HG02943 (cell line): ENCODE results near the gene AKAP9.
"Not testable (repeated sequence)": the region's sequence is repeated elsewhere in the genome, so short reads cannot be mapped to it uniquely, and the experiment has no call there.

Experiments used
- ATAC-seq: cut with Tn5 transposase; IDR thresholded peaks from one replicate; pipeline ENCODE4 v1.9.1; 2021; ENCODE audit warnings: mild to moderate bottlenecking, low read depth, moderate library complexity; ENCODE audit not compliant: unreplicated experiment

Gene AKAP9

DNA sequence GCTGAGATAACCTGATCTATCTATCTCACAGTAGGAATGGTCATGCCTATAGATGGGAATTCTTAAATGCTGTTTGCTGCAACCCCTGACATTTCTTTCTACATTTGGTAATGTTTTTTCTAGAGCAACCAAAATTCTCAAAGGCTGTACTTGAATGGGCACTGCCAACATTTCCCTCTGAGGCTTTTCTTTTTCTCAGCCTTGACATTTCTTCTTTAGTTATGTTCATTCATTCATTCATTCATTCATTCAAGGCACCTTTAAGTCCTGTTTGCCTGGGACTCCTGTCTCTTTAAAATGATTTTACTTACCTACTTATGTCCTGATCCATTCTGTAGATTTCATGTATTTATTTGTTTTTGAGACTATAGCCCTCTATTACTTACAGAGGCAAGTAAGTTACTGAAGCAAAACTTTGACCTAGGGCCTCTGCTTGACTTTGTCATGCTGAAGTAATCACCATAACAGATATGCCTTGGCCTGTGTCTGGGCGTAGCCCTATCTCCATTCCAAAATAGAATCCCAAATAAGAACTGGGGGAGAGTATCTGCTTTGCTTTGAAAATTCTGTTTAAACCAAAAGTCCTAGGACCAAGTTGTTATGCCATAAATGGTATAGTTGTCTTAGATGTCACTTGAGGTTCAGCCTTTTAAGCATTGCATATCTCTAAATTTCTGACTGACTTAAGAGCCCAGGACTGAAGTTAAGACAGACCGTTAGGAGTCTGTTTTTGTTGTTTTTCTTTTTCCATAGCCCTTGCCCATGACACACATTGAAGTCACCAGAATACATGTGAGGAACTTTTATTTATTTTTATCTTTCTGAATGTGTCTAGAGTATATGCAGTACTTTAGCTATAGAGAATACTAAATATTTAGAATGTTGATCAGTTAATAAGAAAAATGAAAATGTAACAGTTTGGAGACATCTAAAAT, 59.2 kb downstream of the AKAP9 start:
- no peak for ATAC-seq

DNA sequence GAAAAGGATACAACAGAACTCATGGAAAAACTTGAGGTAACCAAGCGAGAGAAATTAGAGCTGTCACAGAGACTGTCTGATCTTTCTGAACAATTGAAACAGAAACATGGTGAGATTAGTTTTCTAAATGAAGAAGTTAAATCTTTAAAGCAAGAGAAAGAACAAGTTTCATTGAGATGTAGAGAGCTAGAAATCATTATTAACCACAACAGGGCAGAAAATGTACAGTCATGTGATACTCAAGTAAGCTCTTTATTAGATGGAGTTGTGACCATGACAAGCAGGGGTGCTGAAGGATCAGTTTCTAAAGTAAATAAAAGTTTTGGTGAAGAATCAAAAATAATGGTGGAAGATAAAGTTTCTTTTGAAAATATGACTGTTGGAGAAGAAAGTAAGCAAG, 62.1 kb downstream of the AKAP9 start:
- ATAC-seq = no peak

DNA sequence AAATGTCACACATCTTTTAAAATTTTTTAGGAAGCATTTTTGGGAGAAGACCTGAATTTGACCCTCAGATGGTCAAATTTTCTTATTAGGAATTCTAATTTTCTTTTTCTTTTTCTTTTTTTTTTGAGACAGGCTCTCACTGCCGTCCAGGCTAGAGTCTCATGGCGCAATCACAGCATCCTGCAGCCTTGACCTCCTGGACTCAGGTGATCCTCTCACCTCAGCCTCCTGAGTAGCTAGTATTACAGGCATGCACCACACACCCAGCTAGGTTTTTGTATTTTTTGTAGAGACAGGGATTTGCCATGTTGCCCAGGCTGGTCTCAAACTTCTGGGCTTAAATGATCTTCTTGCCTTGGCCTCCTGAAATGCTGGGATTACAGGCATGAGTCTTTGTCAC, 65.4 kb downstream of the AKAP9 start:
- ATAC-seq = no peak

DNA sequence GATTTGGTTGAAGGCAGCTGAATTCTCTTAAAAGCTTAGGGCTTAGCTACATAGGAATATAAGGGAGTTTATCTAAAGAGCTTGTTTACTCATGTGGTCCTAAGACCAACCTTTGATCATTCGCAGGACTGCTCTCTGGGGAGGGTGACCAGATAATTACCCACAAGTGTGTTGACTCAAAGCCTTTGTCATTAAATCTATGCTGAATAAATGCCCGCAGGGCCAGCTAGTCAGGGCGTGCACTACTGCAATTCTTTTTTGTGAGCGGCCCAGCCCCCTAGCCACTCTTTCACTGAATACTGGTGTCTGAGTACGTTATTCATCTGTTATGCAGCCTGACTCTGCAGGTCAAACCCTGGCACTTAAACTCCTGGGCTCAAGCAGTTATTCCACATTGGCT, 69.6 kb downstream of the AKAP9 start:
- ATAC-seq = no peak

DNA sequence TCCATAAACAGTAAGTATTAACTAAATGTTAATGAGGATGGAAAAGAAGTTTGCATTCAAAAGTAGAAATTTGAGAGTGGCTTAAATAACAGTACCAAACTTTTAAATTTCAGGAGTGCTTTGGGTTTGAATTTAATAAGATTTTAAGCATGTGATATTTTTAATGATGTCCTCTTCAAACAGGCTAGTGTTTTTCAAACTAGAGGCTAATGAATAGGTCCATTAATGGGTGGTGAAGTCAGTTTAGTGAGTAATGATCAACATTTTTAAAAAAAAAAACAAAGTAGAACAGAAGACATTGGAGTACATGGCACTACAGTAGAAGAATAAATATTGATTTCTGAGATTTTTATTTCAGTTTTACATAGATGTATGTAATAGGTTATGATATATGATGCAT, 72.9 kb downstream of the AKAP9 start:
- no peak for ATAC-seq

DNA sequence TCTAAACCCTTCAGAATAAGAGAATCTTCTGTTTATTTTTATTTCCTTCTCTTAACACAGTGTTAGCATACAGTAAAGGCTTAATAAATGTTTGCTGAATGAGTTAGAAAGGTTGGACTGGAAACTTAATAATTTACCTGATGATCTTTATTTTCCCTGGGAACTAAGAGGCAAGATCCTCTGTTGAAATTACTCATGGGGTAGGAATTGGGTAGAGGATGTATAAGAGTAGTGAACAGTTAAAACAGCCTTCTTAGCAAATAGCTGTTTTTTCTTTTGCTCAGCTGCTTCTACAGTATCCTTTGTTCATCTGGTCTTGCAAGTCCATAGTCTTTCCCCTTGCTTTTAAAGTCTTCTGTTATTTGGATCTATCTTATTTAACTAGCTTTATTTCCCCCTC, 80.0 kb downstream of the AKAP9 start:
- no peak for ATAC-seq

DNA sequence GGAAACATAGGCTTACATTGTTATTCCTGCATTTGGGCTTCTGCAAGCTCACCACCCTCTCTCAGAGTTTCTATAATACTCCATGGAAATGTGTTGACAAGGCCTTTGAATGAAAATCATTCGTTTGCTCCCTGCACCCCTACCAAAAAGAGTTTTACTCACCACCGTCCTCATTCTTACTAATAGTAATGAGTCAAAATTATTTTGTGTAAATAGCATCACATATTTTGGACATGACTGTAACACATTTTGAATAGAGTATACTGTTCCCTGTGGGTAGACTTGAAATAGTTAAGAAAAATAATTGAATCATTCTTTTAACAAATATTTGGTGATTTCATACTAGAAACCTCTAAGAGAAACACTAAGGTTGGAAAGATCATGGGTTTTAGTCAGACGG, 84.6 kb downstream of the AKAP9 start:
- ATAC-seq = no peak

DNA sequence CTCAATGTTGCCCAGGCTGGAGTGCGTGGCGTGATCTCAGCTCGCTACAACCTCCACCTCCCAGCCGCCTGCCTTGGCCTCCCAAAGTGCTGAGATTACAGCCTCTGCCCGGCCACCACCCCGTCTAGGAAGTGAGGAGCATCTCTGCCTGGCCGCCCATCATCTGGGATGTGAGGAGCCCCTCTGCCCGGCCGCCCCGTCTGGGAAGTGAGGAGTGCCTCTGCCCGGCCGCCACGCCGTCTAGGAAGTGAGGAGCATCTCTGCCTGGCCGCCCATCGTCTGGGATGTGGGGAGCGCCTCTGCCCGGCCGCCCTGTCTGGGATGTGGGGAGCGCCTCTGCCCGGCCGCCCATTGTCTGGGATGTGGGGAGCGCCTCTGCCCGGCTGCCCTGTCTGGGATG, 86.0 kb downstream of the AKAP9 start:
- not testable (repeated sequence) for ATAC-seq

DNA sequence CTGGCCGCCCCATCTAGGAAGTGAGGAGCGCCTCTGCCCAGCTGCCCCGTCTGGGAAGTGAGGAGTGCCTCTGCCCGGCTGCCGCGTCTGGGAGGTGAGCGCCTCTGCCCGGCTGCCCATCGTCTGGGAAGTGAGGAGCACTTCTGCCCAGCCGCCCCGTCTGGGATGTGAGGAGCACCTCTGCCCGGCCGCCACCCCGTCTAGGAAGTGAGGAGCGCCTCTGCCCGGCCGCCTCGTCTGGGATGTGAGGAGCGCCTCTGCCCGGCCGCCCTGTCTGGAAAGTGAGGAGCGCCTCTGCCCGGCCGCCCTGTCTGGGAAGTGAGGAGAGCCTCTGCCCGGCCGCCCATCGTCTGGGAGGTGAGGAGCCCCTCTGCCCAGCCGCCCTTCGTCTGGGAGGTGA, 86.5 kb downstream of the AKAP9 start:
- ATAC-seq = not testable (repeated sequence)

DNA sequence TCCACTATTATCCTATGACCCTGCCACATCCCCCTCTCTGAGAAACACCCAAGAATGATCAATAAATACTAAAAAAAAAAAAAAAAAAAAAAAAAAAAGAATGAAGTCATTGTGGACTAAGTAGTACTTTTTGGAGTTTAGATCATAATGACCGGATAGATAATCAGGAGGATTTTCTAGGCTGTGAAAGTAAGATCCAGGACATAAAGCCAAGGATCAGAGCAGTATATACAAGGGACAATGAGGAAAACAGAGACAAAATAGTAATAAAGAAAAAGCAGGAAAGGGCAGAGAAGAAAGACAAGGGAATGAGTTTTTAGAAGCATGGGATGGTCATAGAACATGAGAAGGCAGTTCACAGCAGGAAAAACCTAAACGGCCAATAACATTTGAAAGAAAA, 87.6 kb downstream of the AKAP9 start:
- no peak for ATAC-seq

DNA sequence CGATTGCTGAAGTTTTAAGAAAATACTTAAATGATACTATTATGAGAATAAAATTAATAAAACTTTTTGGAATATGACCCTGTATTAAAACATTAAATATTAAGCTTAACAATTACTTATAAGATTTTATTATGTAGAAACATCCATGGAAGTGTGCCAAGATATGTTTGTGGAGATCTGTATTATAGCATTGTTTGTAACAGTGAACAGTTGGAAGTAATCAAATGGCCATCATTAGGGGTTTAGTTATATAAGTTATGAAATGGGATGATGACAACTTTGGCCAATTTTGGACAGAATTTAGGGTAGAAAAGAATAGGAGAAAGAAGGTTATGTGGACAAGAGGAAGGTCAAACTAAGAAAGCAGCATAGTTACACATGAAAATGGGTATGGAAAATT, 88.0 kb downstream of the AKAP9 start:
- no peak for ATAC-seq

DNA sequence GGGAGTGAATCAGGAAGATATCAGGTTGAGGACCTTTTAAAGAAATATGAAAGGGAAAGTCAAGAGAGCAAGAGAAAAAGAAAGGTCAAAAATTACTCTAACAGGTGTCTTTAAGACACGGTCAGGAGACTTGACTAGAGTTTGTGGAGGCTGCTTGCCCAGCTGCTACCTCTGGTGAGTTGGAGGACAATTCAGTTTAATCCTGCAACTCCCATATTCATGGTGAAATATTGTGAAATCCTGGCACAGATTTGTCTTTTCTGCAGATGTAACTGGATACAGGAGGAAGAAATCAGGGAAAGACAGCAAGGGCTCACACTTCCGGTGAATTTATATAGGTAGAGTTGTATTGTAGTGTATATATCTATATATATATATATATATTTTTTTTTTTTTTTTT, 93.5 kb downstream of the AKAP9 start:
- ATAC-seq = no peak

DNA sequence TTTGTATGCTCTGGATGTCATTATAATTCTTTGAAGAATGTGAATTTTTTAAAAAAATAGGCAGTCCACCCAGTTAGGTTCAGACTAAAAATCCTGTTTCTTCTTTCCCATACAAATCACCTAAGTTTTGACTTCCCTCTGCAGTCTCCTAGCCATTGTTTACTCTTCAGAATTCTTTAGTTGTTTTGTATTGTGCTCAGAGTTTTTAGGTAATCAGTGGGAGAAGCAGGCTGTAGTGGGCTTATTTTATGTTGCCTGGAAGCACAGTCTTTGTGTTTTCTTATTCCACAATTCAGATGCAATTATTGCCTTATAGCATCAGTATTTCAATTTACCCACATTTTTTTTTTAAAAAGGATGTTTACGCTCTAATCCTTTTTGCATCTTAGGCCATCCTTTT, 94.9 kb downstream of the AKAP9 start:
- ATAC-seq = no peak

DNA sequence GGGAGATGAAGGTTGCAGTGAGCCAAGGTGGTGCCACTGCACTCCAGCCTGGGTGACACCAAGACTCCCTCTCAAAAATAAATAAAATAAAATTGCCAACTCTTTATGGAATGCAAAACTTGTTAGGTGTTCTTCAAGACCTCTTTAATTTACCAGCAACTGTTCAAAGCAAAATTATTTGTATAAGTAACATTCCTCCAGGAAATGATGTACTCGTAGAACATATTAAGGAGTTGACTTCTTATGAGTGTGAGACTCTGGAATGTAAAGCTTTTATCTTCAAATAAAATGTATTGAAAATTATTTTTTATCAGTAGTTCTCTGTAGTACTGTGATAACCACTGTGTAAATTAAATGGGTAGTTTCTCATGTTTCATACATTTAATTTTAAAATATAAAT, 99.2 kb downstream of the AKAP9 start:
- ATAC-seq = no peak

DNA sequence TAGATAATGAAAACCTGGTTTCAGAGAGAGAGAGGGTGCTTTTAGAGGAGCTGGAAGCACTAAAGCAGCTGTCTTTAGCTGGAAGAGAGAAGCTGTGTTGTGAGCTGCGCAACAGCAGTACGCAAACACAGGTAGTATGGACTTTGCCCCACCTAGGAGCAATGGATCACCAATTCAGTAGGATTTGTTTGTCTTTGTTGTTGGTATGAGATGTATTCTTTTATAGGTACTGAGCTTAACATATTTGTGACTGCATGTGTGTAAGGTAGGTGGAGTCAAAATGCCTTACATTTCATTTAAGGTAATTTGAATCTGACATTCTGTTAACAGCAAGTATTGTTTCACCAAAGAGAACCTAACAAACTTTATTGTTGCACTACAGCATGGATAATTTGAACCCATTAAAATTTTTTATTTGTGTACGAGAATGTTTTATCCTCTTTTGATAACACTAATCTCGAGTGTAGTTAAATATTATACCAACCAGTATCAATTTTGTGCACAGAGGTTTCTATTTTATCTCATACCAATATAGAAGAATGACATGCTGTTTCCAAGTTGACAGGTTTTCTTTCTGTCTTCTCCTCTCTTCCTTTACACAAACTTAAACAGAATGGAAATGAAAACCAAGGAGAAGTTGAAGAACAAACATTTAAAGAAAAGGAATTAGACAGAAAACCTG, 101.5 kb downstream of the AKAP9 start:
- ATAC-seq = no peak

DNA sequence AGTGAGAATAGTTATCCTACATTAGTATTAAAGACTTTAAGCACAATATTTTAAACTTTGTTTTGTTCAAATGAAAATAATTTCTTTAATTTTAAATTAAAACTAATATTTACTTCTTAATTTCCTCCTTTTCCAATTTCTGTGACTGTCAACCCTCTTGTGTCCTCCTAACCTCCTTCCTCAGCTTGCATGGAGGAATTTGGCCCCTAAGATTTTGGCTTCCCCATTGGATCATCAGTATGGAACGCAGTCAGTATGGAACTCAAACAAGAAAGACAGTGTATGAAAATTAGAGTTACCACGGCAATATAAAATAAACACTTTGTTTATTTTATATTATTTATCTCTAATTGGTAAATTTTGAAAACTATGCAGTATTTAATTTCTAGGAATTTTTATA, 102.4 kb downstream of the AKAP9 start:
- ATAC-seq = no peak

DNA sequence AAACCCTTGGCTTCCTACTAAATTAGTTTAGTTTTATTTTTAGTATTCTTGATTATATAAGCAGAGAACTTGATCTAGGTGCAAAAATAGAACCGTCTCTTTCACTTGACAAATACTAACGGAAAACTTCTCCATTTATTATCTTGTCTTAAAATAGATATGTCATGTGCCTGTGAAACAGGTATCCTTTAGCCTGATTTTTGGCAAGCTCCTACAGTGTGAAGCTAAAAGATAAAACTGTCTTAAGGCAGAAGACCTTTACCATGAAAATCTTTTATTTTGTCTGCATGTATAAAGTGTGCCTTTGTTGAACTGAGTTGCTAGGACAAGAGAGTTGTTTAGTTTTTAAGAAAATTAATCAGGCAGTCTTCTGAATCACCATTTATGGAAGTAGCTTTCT, 103.0 kb downstream of the AKAP9 start:
- ATAC-seq = no peak

DNA sequence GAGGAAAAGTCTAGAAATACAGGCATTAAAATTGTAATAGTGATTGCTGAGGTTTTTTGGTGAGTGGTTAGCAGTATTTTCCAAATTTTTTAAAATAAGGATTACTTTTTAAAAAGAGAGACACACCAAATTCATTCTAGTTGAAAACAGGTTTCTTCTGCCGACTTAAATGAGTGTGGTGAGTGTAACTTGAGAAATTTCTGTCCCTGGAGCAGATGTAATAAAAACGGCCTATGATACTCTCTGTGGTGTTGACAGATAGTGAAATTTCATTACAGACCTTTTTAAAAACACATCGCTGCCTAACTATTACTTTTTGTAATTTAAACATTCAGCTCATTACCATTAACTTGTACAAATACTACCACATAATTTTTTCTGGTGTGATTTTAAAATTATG, 103.5 kb downstream of the AKAP9 start:
- no peak for ATAC-seq

DNA sequence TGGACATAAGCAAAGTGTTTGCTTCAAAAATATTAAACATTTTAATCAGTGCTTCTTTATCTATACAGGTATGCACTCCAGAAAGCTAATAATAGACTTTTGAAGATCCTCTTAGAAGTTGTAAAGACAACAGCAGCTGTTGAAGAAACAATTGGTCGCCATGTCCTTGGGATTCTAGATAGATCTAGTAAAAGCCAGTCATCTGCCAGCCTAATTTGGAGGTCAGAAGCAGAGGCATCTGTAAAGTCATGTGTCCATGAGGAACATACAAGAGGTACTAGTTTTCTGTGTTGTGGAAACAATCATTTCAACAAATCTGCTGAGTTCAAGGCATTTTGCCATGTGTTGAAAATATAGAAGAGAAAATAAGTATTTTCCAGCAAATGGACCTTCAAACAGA, 104.3 kb downstream of the AKAP9 start:
- no peak for ATAC-seq

DNA sequence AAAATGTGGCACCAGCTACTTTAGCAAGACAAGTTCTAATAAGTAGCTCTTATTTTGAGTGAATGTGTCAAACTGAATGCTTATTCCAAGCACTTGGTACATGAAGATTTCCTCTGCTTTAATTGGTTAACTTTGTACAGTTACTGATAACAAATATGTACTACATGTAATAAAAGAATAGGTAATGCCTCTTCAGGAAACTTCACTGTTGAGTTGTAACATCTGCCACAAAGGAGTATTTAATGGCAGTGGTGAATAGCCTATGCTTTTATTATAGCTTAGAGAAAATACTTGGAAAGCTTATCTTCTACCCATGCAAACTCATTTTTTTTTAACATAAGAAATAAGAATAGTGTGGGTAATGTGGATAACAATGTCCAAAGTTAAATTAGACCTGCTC, 111.0 kb downstream of the AKAP9 start:
- no peak for ATAC-seq

DNA sequence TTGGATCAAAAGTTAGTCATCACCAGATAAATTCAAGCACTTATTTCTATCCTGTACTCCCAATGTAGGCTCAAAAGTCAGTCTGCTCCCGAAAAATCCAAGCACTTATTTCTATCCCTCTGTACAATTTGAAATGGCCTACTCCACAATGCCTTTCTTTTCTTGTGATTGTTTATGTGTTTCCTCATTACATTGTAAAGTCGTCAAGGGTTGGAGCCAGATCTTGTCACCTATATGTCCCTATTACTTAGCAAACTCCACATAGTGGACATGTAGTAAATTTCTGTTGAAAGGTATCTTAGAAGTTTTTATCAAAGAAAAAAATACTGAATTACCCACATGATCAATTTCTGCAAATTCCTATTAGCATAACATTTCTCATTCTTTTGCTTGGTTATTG, 111.5 kb downstream of the AKAP9 start:
- ATAC-seq = no peak

DNA sequence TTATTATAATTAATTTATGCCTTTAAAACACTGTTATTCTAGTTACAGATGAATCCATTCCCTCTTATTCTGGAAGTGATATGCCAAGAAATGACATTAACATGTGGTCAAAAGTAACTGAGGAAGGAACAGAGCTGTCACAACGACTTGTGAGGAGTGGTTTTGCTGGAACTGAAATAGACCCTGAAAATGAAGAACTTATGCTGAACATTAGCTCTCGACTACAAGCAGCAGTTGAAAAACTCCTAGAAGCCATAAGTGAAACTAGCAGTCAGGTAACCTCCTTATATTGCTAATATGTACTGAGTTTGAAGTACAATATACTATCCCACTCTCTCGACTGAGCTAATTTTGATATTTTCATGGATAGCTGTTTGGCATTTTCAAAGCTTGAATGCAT, 112.0 kb downstream of the AKAP9 start:
- ATAC-seq = no peak
